SU-DHL-6 (cell line): Measurements from ENCODE around the gene CDHR2.

ENCODE experiments used
- CTCF ChIP-seq: fragments of 200-600 bp; sonication (generic); IDR thresholded peaks from one replicate; pipeline ENCODE4 v1.5.1; 2017; ENCODE audit warnings: antibody characterized with exemption, mild to moderate bottlenecking, low read length, moderate library complexity; ENCODE audit not compliant: insufficient read depth, poor library complexity, severe bottlenecking
- EZH2phosphoT487 ChIP-seq: fragments of 200-600 bp; sonication (generic), shearing (Covaris generic); conservative IDR thresholded peaks from 2 replicates; pipeline ENCODE4 v1.6.1; 2018; ENCODE audit warnings: mild to moderate bottlenecking, antibody characterized with exemption, low read length, moderate library complexity, mixed read lengths

GRCh38 chr5:176625512-176625911, 76.4 kb downstream of the CDHR2 start:
- no peak for TF ChIP-seq CTCF
- no peak for TF ChIP-seq EZH2phosphoT487
